Lower leg skin (tissue), 3 donors: ENCODE measurements around the gene RGS7.
"Not testable (repeated sequence)": the region's sequence is repeated elsewhere in the genome, so short reads cannot be mapped to it uniquely, and the experiment has no call there.

ENCODE experiments used
- CTCF ChIP-seq, 3 donors: fragments of 450-650 bp; IDR thresholded peaks; one replicate each; pipeline ENCODE4 v1.5.1; 2016; ENCODE audit warnings: antibody characterized with exemption in 3 of 3, mild to moderate bottlenecking in 3 of 3, moderate library complexity in 2 of 3
- POLR2A ChIP-seq, 2 donors: fragments of 450-650 bp; IDR thresholded peaks; one replicate each; pipeline ENCODE4 v1.6.1; 2016 to 2017; ENCODE audit warnings: antibody characterized with exemption in 2 of 2, mild to moderate bottlenecking in 1 of 2, moderate library complexity in 1 of 2

GRCh38 chr1:241088075-241088474 is 268.9 kb downstream of the RGS7 start:
- TF ChIP-seq CTCF, POLR2A (IDR thresholded peaks at IDR 0.05): not testable (repeated sequence)
